Measurements from ENCODE around the gene RNF141. TPM values are rescaled to one million over a fixed set of nuclear protein-coding genes. Genes with fewer than 3 reads are reported as not detected.

The RNF141 gene
- 11.5 and 27.4 TPM in 2 replicates for total RNA-seq (2014; rRNA removed; shearing (Covaris generic))

- DNase-seq (ENCODE audit: low read depth) = peak; percentile 96
These were observed at the start of gene RNF141 for GRCh38 chr11:10540915-10541560. Gene RNF141, minus strand, starts transcription at chr11:10541187. Its CDS starts 7,029 bp downstream, at chr11:10534158.

- DNase-seq (ENCODE audit: low read depth) = no peak
These were observed 49.4 kb upstream of the RNF141 start for GRCh38 chr11:10590218-10590915.

- DNase-seq (ENCODE audit: low read depth) = no peak
These were observed 47.9 kb upstream of the RNF141 start for GRCh38 chr11:10588904-10589303.

- DNase-seq (ENCODE audit: low read depth) = no peak
These were observed 47.0 kb upstream of the RNF141 start for GRCh38 chr11:10587995-10588394.

GRCh38 chr11:10587388-10587787 lies 46.4 kb upstream of the RNF141 start:
- no peak for DNase-seq (ENCODE audit: low read depth)

GRCh38 chr11:10584071-10584501 lies 43.1 kb upstream of the RNF141 start:
- DNase-seq (ENCODE audit: low read depth) = no peak

GRCh38 chr11:10581481-10582019 lies 40.6 kb upstream of the RNF141 start:
- peak; percentile 10 for DNase-seq (ENCODE audit: low read depth)

- DNase-seq (ENCODE audit: low read depth) = no peak
These were observed 39.6 kb upstream of the RNF141 start for GRCh38 chr11:10580623-10581022.

- no peak for DNase-seq (ENCODE audit: low read depth)
These were observed 38.7 kb upstream of the RNF141 start for GRCh38 chr11:10579700-10580099.

GRCh38 chr11:10576035-10576398 lies 35.0 kb upstream of the RNF141 start:
- no peak for DNase-seq (ENCODE audit: low read depth)

- DNase-seq (ENCODE audit: low read depth) = no peak
These were observed 34.5 kb upstream of the RNF141 start for GRCh38 chr11:10575346-10576034.

- DNase-seq (ENCODE audit: low read depth) = no peak
These were observed 32.6 kb upstream of the RNF141 start for GRCh38 chr11:10573556-10573955.

- DNase-seq (ENCODE audit: low read depth) = no peak
These were observed 32.0 kb upstream of the RNF141 start for GRCh38 chr11:10573028-10573427.

GRCh38 chr11:10572533-10572932 lies 31.5 kb upstream of the RNF141 start:
- no peak for DNase-seq (ENCODE audit: low read depth)

GRCh38 chr11:10568486-10568941 lies 27.5 kb upstream of the RNF141 start, which contains the start of gene LYVE1:
Gene LYVE1, minus strand, starts transcription at chr11:10568665. Its CDS starts 133 bp downstream, at chr11:10568532.
- DNase-seq (ENCODE audit: low read depth) = no peak

GRCh38 chr11:10567446-10567845 lies 26.5 kb upstream of the RNF141 start:
- DNase-seq (ENCODE audit: low read depth) = no peak

- no peak for DNase-seq (ENCODE audit: low read depth)
These were observed 25.4 kb upstream of the RNF141 start for GRCh38 chr11:10566257-10566957.

- DNase-seq (ENCODE audit: low read depth) = no peak
These were observed 24.5 kb upstream of the RNF141 start for GRCh38 chr11:10565493-10565892.

- no peak for DNase-seq (ENCODE audit: low read depth)
These were observed 23.8 kb upstream of the RNF141 start for GRCh38 chr11:10564696-10565318.

- no peak for DNase-seq (ENCODE audit: low read depth)
These were observed 23.0 kb upstream of the RNF141 start for GRCh38 chr11:10564030-10564429.

- no peak for DNase-seq (ENCODE audit: low read depth)
These were observed 21.0 kb upstream of the RNF141 start for GRCh38 chr11:10561947-10562346.
